GM12875 (cell line): ENCODE results near the gene NCKAP5.

Experiments used
- H3K4me3 ChIP-seq: one replicate; pipeline ENCODE4 v1.5.1; 2011; ENCODE audit warnings: low read depth, low read length, control low read depth
- TF ChIP-seq, protein P1 (sequence below): IDR thresholded peaks from 2 replicates; pipeline ENCODE4 v1.5.1; 2011; ENCODE audit warnings: low read depth, mild to moderate bottlenecking, control low read depth, inconsistent platforms, low read length, moderate library complexity, borderline replicate concordance; ENCODE audit not compliant: insufficient read depth

The NCKAP5 gene

DNA sequence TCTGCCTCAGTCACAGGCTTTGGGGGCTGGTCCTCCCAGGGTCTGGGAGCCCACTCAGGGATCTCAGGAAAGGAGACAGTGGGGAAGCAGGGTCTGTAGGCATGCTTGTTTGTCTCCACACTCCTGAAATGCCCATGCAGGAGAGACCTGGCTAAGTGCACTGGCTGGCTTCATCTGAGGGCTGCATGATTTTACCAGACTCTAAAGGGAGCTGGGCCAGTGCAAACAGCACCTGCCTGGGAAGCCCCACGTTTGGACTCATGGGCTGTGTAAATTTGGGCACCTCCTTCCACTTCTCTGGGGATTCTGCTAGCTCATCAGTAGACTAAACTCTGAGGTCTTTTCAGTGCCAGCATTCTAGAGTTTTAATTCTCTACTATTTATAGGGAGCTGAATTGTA lies 931.9 kb downstream of the NCKAP5 start:
- TF ChIP-seq, protein P1, sequence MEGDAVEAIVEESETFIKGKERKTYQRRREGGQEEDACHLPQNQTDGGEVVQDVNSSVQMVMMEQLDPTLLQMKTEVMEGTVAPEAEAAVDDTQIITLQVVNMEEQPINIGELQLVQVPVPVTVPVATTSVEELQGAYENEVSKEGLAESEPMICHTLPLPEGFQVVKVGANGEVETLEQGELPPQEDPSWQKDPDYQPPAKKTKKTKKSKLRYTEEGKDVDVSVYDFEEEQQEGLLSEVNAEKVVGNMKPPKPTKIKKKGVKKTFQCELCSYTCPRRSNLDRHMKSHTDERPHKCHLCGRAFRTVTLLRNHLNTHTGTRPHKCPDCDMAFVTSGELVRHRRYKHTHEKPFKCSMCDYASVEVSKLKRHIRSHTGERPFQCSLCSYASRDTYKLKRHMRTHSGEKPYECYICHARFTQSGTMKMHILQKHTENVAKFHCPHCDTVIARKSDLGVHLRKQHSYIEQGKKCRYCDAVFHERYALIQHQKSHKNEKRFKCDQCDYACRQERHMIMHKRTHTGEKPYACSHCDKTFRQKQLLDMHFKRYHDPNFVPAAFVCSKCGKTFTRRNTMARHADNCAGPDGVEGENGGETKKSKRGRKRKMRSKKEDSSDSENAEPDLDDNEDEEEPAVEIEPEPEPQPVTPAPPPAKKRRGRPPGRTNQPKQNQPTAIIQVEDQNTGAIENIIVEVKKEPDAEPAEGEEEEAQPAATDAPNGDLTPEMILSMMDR: no peak

DNA sequence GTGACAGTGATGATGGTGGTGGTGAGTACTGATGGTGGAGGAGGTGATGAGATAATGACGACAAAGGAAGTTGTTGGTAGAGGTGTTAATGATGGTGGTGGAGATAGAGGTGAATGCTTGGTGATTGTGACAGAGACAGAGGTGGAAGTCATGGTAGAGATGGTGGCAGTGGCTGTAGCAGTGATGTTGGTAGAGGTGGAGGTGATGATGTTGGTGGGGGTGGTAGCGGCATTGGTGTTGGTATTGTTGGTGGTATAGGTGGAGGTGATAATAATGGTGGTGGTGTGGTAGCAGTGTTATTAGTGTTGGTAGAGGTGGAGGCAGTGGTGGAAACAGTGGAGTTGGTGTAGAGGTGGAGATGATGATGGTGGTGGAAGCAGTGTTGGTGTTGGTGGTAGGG lies 934.6 kb downstream of the NCKAP5 start:
- TF ChIP-seq, protein P1: no peak
- no peak overlapping the region for H3K4me3 ChIP-seq

More for the DNA sequence above, 931.9 kb downstream of the NCKAP5 start:
- no peak overlapping the region for H3K4me3 ChIP-seq

DNA sequence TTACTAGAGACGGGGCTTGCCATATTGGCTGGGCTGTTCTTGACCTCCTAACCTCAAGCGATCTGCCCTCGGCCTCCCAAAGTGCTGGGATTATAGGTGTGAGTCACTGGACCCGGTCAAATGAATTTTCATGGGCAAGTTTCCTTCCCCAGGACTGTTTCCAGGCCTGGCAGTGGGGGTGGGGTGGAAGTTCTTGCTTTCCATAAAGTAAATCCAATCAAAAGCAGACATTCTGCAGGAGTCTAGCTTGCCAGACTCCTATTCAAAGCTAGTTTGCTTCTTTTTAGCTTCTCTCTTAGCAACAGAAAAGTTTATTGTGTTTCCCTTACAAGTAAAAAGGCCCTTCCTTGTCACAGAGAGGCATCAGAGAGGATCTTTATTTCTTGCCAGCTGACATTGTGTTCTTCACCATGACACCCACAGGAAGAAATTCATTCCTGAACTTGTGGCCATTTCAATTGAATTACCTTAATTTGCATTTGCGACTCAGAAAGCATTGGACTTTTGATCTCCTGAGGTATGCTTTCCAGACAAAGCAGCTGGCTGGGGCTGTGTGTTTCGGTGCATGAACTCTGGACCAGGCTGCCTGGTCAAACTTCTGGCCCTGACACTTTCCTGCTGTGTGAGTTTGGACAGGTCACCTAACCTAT lies 936.1 kb downstream of the NCKAP5 start:
- TF ChIP-seq, protein P1: no peak
- H3K4me3 ChIP-seq: no peak overlapping the region

DNA sequence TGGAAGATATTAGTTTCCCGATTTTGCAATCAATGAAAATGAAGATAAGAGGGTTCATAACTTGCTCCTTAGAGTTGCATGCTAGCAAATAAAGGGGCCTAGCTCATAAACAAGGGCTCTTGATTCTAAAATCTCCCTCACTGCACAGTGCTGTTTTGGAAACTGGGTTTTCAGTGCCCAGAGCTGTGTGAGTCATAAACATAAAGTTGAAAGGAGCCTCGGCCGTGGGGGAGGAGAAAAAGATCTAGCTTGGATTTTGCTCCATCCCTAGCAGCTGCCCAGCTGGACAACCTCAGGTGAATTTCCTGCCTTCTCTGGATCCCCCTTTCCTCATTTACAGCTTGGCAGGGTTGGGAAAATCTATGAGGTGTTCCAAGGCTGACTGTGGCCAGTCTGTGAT lies 940.7 kb downstream of the NCKAP5 start:
- no peak overlapping the region for H3K4me3 ChIP-seq

DNA sequence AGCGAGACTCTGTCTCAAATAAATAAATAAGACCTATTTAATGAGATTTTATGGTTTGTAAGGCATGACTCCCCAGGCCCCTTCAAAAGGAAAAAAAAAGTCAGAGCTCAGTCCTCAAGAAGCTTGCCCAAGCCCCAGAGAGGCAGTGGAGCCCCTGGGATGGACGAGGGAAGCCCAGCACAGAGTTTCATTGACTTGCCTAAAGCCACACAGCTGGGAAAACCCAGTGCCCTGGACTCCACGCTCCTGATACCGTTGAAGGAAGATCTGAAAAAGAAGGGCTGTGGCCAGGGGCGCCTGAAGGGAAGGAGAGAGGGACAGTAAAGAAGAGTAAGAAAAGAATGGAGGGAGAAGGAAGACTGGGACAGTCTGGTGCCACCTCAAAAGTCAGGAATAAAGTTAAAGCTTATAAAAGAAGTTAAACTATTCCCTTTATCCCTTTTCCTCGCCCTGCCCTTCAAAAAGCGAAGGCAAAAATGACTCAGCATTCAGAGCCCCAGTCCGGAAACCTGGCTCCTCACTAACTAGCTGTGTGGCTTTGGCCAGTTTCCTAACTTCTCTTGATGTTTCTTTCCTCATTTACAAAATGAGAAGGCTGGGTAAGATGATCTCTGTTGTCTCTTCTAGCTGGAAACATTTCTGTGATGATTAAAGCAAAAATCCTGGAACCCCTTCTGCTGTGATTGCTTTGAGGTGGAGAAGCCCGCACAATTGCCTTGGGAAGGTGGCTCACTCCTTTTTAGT lies 945.0 kb downstream of the NCKAP5 start:
- no peak overlapping the region for H3K4me3 ChIP-seq
- TF ChIP-seq, protein P1: no peak

More for the DNA sequence above, 940.7 kb downstream of the NCKAP5 start:
- TF ChIP-seq, protein P1: no peak
